IMR-90 (cell line): Measurements from ENCODE around the gene ARHGAP24.

Experiments used
- CTCF ChIP-seq: conservative IDR thresholded peaks from 2 replicates; pipeline ENCODE4 v1.5.1; 2012; ENCODE audit warnings: mild to moderate bottlenecking, low read depth, low read length, improper control_type of control experiment
- FOS ChIP-seq: fragments of 150-350 bp; IDR thresholded peaks from 2 replicates; pipeline ENCODE4 v1.6.1; 2016; ENCODE audit warnings: low read depth, low read length

GRCh38 chr4:85967872-85968271, 492.9 kb downstream of the ARHGAP24 start:
- TF ChIP-seq CTCF (no peak), FOS (no peak)
